Neutrophil (primary cell): ENCODE data around the gene LIFR.
"Not testable (repeated sequence)": the region's sequence is repeated elsewhere in the genome, so short reads cannot be mapped to it uniquely, and the experiment has no call there.

Source experiments
- H3K27ac ChIP-seq: fragments of 200-600 bp; sonication (generic); 2 replicates; pipeline ENCODE4 v1.5.1; 2016; ENCODE audit warnings: mild to moderate bottlenecking, moderate library complexity
- H3K27me3 ChIP-seq: fragments of 200-600 bp; sonication (generic); 2 replicates; pipeline ENCODE4 v1.6.0; 2016; ENCODE audit warnings: mild to moderate bottlenecking
- H3K36me3 ChIP-seq: fragments of 200-600 bp; sonication (generic); 2 replicates; pipeline ENCODE4 v1.5.1; 2017
- H3K4me1 ChIP-seq, 2 experiments: fragments of 200-600 bp in 1 of 2; sonication (generic) in 1 of 2; 1 replicate in 1 of 2; 2 replicates in 1 of 2; pipeline versions ENCODE4 v1.5.1 to v1.6.1; 2013 to 2016; ENCODE audit warnings: low read depth in 1 of 2, low read length in 1 of 2, mild to moderate bottlenecking in 1 of 2, moderate library complexity in 1 of 2; ENCODE audit not compliant: control insufficient read depth in 1 of 2, insufficient read depth in 1 of 2
- H3K4me3 ChIP-seq, 2 experiments: fragments of 200-600 bp in 1 of 2; sonication (generic) in 1 of 2; 1 replicate in 1 of 2; 2 replicates in 1 of 2; pipeline ENCODE4 v1.5.1; 2013 to 2016; ENCODE audit warnings: low read depth in 1 of 2, low read length in 1 of 2, mild to moderate bottlenecking in 1 of 2, moderate library complexity in 1 of 2
- H3K9me3 ChIP-seq: fragments of 200-600 bp; sonication (generic); 2 replicates; pipeline ENCODE4 v1.5.1; 2016
- CTCF ChIP-seq: fragments of 200-600 bp; sonication (generic); IDR thresholded peaks from 2 replicates; pipeline ENCODE4 v1.5.1; 2016; ENCODE audit warnings: antibody characterized with exemption

Gene LIFR

GRCh38 chr5:38601133-38601862, 44.9 kb upstream of the LIFR start:
- no peaks in the 10 kb centered on the region for H3K9me3 ChIP-seq
- TF ChIP-seq CTCF: no peak
- H3K27ac ChIP-seq: no peak overlapping the region
- H3K4me3 ChIP-seq: no peak overlapping the region
- H3K27me3 ChIP-seq: no peaks in the 10 kb centered on the region
- no peaks in the 10 kb centered on the region for H3K36me3 ChIP-seq
- H3K4me1 ChIP-seq: peaks cover 0 to 10% of the 10 kb centered on the region in 2 experiments

GRCh38 chr5:38600329-38601045, 44.0 kb upstream of the LIFR start:
- Histone ChIP-seq H3K4me1 (peaks cover 0 to 10% of the 10 kb centered on the region in 2 experiments), H3K27me3 (no peaks in the 10 kb centered on the region)
- no peak for TF ChIP-seq CTCF

GRCh38 chr5:38599751-38600150, 43.3 kb upstream of the LIFR start:
- H3K4me3 ChIP-seq, H3K4me1 ChIP-seq, H3K9me3 ChIP-seq, H3K27ac ChIP-seq, H3K36me3 ChIP-seq, H3K27me3 ChIP-seq: not testable (repeated sequence)

More at GRCh38 chr5:38600329-38601045, 44.0 kb upstream of the LIFR start:
- no peaks in the 10 kb centered on the region for H3K36me3 ChIP-seq
- H3K4me3 ChIP-seq: no peak overlapping the region
- no peaks in the 10 kb centered on the region for H3K9me3 ChIP-seq
- no peak overlapping the region for H3K27ac ChIP-seq

- H3K9me3 ChIP-seq: no peaks in the 10 kb centered on the region
- no peaks in the 10 kb centered on the region for H3K27me3 ChIP-seq
- no peak for TF ChIP-seq CTCF
- H3K4me3 ChIP-seq: no peak overlapping the region
- H3K27ac ChIP-seq: no peak overlapping the region
- no peaks in the 10 kb centered on the region for H3K36me3 ChIP-seq
- H3K4me1 ChIP-seq: peaks cover 0 to 10% of the 10 kb centered on the region in 2 experiments
Observed at GRCh38 chr5:38598994-38599617, 42.7 kb upstream of the LIFR start.

- Histone ChIP-seq H3K4me1 (peaks cover 0 to 10% of the 10 kb centered on the region in 2 experiments), H3K36me3 (no peaks in the 10 kb centered on the region), H3K27ac (no peak overlapping the region), H3K9me3 (no peaks in the 10 kb centered on the region), H3K27me3 (no peaks in the 10 kb centered on the region), H3K4me3 (no peak overlapping the region)
- no peak for TF ChIP-seq CTCF
Observed at GRCh38 chr5:38598296-38598993, 42.0 kb upstream of the LIFR start.
